Measurements from ENCODE around the gene ATP1B2.

DNA sequence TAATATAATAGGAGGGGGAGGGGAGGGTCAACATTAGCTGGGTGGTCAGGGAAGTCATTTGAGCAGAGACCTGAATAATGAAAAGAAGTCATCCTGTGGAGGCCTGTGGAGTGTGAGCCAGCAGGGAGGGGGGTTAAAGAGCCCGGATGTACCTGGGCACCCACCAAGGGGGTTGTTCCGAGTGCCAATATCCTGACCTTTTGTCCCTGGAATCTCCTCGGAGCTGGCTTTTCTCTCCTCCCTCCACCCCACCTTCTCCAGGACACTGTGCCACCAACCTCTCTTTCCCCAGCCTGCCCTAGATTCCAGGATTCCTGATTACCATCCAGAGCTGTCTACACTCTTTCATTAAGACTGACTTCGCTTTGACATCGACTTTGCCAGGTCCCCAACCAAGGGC is 14.6 kb upstream of the ATP1B2 start:
- no peak for TF ChIP-seq BACH2 (CRISPR knock-in tag; IDR thresholded peaks at IDR 0.05; ENCODE audit: borderline replicate concordance)
- no peak for TF ChIP-seq ZFP30 (CRISPR knock-in tag; IDR thresholded peaks at IDR 0.05)
- TF ChIP-seq OSR1 (CRISPR knock-in tag; IDR thresholded peaks at IDR 0.05), result no peak
- TF ChIP-seq RARB (CRISPR knock-in tag; IDR thresholded peaks at IDR 0.05), result no peak
- TF ChIP-seq ZNF70 (CRISPR knock-in tag; IDR thresholded peaks at IDR 0.05), result no peak
- TF ChIP-seq ARNTL (CRISPR knock-in tag; IDR thresholded peaks at IDR 0.05; ENCODE audit: borderline replicate concordance, low read depth), result no peak
- no peak for TF ChIP-seq ESRRG (CRISPR knock-in tag; IDR thresholded peaks at IDR 0.05)
- TF ChIP-seq ZC3H10 (CRISPR knock-in tag; IDR thresholded peaks at IDR 0.05), result no peak
- no peak for TF ChIP-seq TOX (CRISPR knock-in tag; IDR thresholded peaks at IDR 0.05; ENCODE audit: borderline replicate concordance)
- TF ChIP-seq, protein P1, sequence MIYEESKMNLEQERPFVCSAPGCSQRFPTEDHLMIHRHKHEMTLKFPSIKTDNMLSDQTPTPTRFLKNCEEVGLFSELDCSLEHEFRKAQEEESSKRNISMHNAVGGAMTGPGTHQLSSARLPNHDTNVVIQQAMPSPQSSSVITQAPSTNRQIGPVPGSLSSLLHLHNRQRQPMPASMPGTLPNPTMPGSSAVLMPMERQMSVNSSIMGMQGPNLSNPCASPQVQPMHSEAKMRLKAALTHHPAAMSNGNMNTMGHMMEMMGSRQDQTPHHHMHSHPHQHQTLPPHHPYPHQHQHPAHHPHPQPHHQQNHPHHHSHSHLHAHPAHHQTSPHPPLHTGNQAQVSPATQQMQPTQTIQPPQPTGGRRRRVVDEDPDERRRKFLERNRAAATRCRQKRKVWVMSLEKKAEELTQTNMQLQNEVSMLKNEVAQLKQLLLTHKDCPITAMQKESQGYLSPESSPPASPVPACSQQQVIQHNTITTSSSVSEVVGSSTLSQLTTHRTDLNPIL (CRISPR knock-in tag; IDR thresholded peaks at IDR 0.05; ENCODE audit: low read depth), result no peak
- TF ChIP-seq GLIS3 (CRISPR knock-in tag; IDR thresholded peaks at IDR 0.05), result no peak
- TF ChIP-seq, protein P2, sequence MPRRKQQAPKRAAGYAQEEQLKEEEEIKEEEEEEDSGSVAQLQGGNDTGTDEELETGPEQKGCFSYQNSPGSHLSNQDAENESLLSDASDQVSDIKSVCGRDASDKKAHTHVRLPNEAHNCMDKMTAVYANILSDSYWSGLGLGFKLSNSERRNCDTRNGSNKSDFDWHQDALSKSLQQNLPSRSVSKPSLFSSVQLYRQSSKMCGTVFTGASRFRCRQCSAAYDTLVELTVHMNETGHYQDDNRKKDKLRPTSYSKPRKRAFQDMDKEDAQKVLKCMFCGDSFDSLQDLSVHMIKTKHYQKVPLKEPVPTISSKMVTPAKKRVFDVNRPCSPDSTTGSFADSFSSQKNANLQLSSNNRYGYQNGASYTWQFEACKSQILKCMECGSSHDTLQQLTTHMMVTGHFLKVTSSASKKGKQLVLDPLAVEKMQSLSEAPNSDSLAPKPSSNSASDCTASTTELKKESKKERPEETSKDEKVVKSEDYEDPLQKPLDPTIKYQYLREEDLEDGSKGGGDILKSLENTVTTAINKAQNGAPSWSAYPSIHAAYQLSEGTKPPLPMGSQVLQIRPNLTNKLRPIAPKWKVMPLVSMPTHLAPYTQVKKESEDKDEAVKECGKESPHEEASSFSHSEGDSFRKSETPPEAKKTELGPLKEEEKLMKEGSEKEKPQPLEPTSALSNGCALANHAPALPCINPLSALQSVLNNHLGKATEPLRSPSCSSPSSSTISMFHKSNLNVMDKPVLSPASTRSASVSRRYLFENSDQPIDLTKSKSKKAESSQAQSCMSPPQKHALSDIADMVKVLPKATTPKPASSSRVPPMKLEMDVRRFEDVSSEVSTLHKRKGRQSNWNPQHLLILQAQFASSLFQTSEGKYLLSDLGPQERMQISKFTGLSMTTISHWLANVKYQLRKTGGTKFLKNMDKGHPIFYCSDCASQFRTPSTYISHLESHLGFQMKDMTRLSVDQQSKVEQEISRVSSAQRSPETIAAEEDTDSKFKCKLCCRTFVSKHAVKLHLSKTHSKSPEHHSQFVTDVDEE (CRISPR knock-in tag; IDR thresholded peaks at IDR 0.05), result no peak

Measured in SK-N-SH treated with all-trans-retinoic acid at 6 μM for 48 hours (cell line).